ENCODE results near the gene SUPV3L1.

SUPV3L1 gene

GRCh38 chr10:69214666-69215131 is 34.7 kb downstream of the SUPV3L1 start:
- DNase-seq (ENCODE audit: extremely low spot score) = no peak
- TF ChIP-seq SP1 (IDR thresholded peaks at IDR 0.05) = no peak
- ChIA-PET POLR2A (interaction anchor here (0.5 to 1.8 kb wide), 3 partner anchors 34 to 259 kb away, joined by 3 to 5 read pairs (median 4); partner anchors contain the start of genes DDX21 and SUPV3L1), CTCF (interaction anchor here (1.3 kb wide), 1 partner anchor 11 kb away, joined by 3 read pairs; no protein-coding TSS in a partner anchor)

GRCh38 chr10:69215405-69216171 is 35.6 kb downstream of the SUPV3L1 start:
- POLR2A ChIA-PET = interaction anchor here (0.5 to 1.8 kb wide), 3 partner anchors 35 to 260 kb away, joined by 3 to 5 read pairs (median 4); partner anchors contain the start of genes DDX21 and SUPV3L1
- no peak for DNase-seq (ENCODE audit: extremely low spot score)
- CTCF ChIA-PET = interaction anchor here (1.3 kb wide), 1 partner anchor 10 kb away, joined by 3 read pairs; no protein-coding TSS in a partner anchor
- TF ChIP-seq SUZ12 (IDR thresholded peaks at IDR 0.05) = no peak
- TF ChIP-seq ARNT (IDR thresholded peaks at IDR 0.05) = no peak
- TF ChIP-seq BHLHE40 (IDR thresholded peaks at IDR 0.05; ENCODE audit: borderline replicate concordance) = no peak
- TF ChIP-seq SP1 (IDR thresholded peaks at IDR 0.05) = no peak
- no peak for TF ChIP-seq TARDBP (IDR thresholded peaks at IDR 0.05)
- no peak for TF ChIP-seq FOXM1 (IDR thresholded peaks at IDR 0.05; ENCODE audit: borderline replicate concordance)
- no peak for TF ChIP-seq ZNF384 (IDR thresholded peaks at IDR 0.05)

GRCh38 chr10:69216577-69217118 is 36.6 kb downstream of the SUPV3L1 start:
- no peak for DNase-seq (ENCODE audit: extremely low spot score)
- TF ChIP-seq LEF1 (IDR thresholded peaks at IDR 0.05; ENCODE audit: borderline replicate concordance) (no peak), TARDBP (IDR thresholded peaks at IDR 0.05) (no peak), ZNF384 (IDR thresholded peaks at IDR 0.05) (no peak), HDGF (IDR thresholded peaks at IDR 0.05; ENCODE audit: borderline replicate concordance) (no peak), NFRKB (IDR thresholded peaks at IDR 0.05) (no peak), ARNT (IDR thresholded peaks at IDR 0.05) (no peak), SP1 (IDR thresholded peaks at IDR 0.05) (no peak), PKNOX1 (IDR thresholded peaks at IDR 0.05) (no peak), FOXM1 (IDR thresholded peaks at IDR 0.05; ENCODE audit: borderline replicate concordance) (no peak), BHLHE40 (IDR thresholded peaks at IDR 0.05; ENCODE audit: borderline replicate concordance) (no peak), FOXK2 (IDR thresholded peaks at IDR 0.05) (no peak), ELF4 (IDR thresholded peaks at IDR 0.05) (no peak), CTBP1 (IDR thresholded peaks at IDR 0.05; ENCODE audit: borderline replicate concordance) (no peak), L3MBTL2 (conservative IDR thresholded peaks at IDR 0.05) (no peak), SUZ12 (IDR thresholded peaks at IDR 0.05) (no peak), FOXA1 (IDR thresholded peaks at IDR 0.05) (no peak)
- ChIA-PET CTCF (interaction anchor here (0.8 to 1.0 kb wide), 2 partner anchors 192 to 196 kb away, joined by 3 read pairs; no protein-coding TSS in a partner anchor), POLR2A (interaction anchor here (1.8 kb wide), 1 partner anchor 36 kb away, joined by 5 read pairs; the partner anchor contains the start of gene SUPV3L1)

DNA sequence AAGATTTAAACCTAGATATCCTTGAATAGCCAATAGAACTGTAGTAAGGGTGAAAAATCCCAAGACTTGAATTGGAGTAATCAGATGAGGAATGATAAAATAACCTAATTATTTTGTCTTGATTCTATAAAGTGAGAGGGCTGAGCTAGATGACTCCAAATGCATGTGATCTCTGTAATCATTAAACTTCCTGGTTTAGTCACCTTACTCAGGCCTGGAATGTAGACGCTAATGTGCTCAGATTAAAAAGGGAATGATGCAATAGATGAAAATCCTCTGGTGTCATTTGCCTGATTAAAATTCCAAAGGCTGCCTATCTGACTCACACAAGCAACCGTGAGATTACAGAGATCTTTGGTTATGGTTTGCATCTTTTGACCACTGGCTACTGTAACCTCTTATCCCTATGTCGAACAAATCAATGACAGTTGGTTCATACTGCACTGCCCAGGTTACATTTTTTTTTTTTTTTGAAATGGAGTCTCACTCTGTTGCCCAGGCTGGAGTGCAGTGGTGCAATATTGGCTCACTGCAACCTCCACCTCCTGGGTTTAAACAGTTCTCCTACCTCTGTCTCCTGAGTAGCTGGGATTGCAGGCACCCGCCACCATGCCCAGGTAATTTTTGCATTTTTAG is 37.2 kb downstream of the SUPV3L1 start:
- ChIA-PET POLR2A (no interaction called here), CTCF (interaction anchor here (1.0 kb wide), 1 partner anchor 196 kb away, joined by 3 read pairs; no protein-coding TSS in a partner anchor)

GRCh38 chr10:69218831-69219230 is 38.8 kb downstream of the SUPV3L1 start:
- CTCF ChIA-PET = no interaction called here
- TF ChIP-seq FOXK2 (IDR thresholded peaks at IDR 0.05) = no peak
- TF ChIP-seq SUZ12 (IDR thresholded peaks at IDR 0.05) = no peak
- TF ChIP-seq ARNT (IDR thresholded peaks at IDR 0.05) = no peak
- no peak for TF ChIP-seq ZNF384 (IDR thresholded peaks at IDR 0.05)
- TF ChIP-seq SP1 (IDR thresholded peaks at IDR 0.05) = no peak
- TF ChIP-seq CTBP1 (IDR thresholded peaks at IDR 0.05; ENCODE audit: borderline replicate concordance) = no peak
- TF ChIP-seq LEF1 (IDR thresholded peaks at IDR 0.05; ENCODE audit: borderline replicate concordance) = no peak
- no peak for TF ChIP-seq HDGF (IDR thresholded peaks at IDR 0.05; ENCODE audit: borderline replicate concordance)
- no peak for TF ChIP-seq FOXA1 (IDR thresholded peaks at IDR 0.05)
- TF ChIP-seq PKNOX1 (IDR thresholded peaks at IDR 0.05) = no peak
- TF ChIP-seq BHLHE40 (IDR thresholded peaks at IDR 0.05; ENCODE audit: borderline replicate concordance) = no peak
- TF ChIP-seq L3MBTL2 (conservative IDR thresholded peaks at IDR 0.05) = no peak
- TF ChIP-seq NFRKB (IDR thresholded peaks at IDR 0.05) = no peak
- no peak for TF ChIP-seq ELF4 (IDR thresholded peaks at IDR 0.05)
- no peak for TF ChIP-seq FOXM1 (IDR thresholded peaks at IDR 0.05; ENCODE audit: borderline replicate concordance)
- TF ChIP-seq TARDBP (IDR thresholded peaks at IDR 0.05) = no peak
- DNase-seq (ENCODE audit: extremely low spot score) = no peak
- POLR2A ChIA-PET = interaction anchor here (1.2 kb wide), 1 partner anchor 263 kb away, joined by 4 read pairs; no protein-coding TSS in a partner anchor

More for the DNA sequence above, 37.2 kb downstream of the SUPV3L1 start:
- TF ChIP-seq PKNOX1 (IDR thresholded peaks at IDR 0.05) = no peak
- no peak for TF ChIP-seq ZNF384 (IDR thresholded peaks at IDR 0.05)
- no peak for TF ChIP-seq SP1 (IDR thresholded peaks at IDR 0.05)
- no peak for TF ChIP-seq CTBP1 (IDR thresholded peaks at IDR 0.05; ENCODE audit: borderline replicate concordance)
- no peak for TF ChIP-seq L3MBTL2 (conservative IDR thresholded peaks at IDR 0.05)
- TF ChIP-seq TARDBP (IDR thresholded peaks at IDR 0.05) = no peak
- TF ChIP-seq ELF4 (IDR thresholded peaks at IDR 0.05) = no peak
- no peak for TF ChIP-seq FOXK2 (IDR thresholded peaks at IDR 0.05)
- no peak for TF ChIP-seq LEF1 (IDR thresholded peaks at IDR 0.05; ENCODE audit: borderline replicate concordance)
- TF ChIP-seq SUZ12 (IDR thresholded peaks at IDR 0.05) = no peak
- TF ChIP-seq ARNT (IDR thresholded peaks at IDR 0.05) = no peak
- TF ChIP-seq FOXA1 (IDR thresholded peaks at IDR 0.05) = no peak
- TF ChIP-seq NFRKB (IDR thresholded peaks at IDR 0.05) = no peak
- no peak for TF ChIP-seq FOXM1 (IDR thresholded peaks at IDR 0.05; ENCODE audit: borderline replicate concordance)
- DNase-seq (ENCODE audit: extremely low spot score) = no peak
